Esophagus muscularis mucosa (tissue), 4 donors: ENCODE results near the gene ACSBG1.

Experiments used
- EP300 ChIP-seq: sonication (generic); formaldehyde crosslinking; IDR thresholded peaks from one replicate; pipeline ENCODE4 v1.6.1; 2017; ENCODE audit warnings: antibody characterized with exemption
- POLR2A ChIP-seq: fragments of 450-650 bp; IDR thresholded peaks from one replicate; pipeline ENCODE4 v1.6.1; 2017; ENCODE audit warnings: antibody characterized with exemption, moderate library complexity, mild to moderate bottlenecking, low read depth
- POLR2AphosphoS5 ChIP-seq, 2 donors: sonication (generic); formaldehyde crosslinking; IDR thresholded peaks; one replicate each; pipeline ENCODE4 v1.6.1; 2017; ENCODE audit warnings: antibody characterized with exemption in 2 of 2
- TF ChIP-seq, protein P1 (sequence below), 3 experiments: fragments of 200-600 bp in 2 of 3; fragments of 450-650 bp in 1 of 3; sonication (generic) in 2 of 3; IDR thresholded peaks; one replicate each; pipeline ENCODE4 v1.5.1; 2017 to 2019; ENCODE audit warnings: antibody characterized with exemption in 3 of 3, mild to moderate bottlenecking in 2 of 3, moderate library complexity in 1 of 3

GRCh38 chr15:78203346-78204225 is 30.8 kb downstream of the ACSBG1 start:
- TF ChIP-seq, protein P1, sequence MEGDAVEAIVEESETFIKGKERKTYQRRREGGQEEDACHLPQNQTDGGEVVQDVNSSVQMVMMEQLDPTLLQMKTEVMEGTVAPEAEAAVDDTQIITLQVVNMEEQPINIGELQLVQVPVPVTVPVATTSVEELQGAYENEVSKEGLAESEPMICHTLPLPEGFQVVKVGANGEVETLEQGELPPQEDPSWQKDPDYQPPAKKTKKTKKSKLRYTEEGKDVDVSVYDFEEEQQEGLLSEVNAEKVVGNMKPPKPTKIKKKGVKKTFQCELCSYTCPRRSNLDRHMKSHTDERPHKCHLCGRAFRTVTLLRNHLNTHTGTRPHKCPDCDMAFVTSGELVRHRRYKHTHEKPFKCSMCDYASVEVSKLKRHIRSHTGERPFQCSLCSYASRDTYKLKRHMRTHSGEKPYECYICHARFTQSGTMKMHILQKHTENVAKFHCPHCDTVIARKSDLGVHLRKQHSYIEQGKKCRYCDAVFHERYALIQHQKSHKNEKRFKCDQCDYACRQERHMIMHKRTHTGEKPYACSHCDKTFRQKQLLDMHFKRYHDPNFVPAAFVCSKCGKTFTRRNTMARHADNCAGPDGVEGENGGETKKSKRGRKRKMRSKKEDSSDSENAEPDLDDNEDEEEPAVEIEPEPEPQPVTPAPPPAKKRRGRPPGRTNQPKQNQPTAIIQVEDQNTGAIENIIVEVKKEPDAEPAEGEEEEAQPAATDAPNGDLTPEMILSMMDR (IDR thresholded peaks at IDR 0.05) = no peak
- TF ChIP-seq POLR2A (no peak), POLR2AphosphoS5 (IDR thresholded peaks at IDR 0.05) (no peak), EP300 (no peak)
